ENCODE measurements around the gene AGPAT3.

DNA sequence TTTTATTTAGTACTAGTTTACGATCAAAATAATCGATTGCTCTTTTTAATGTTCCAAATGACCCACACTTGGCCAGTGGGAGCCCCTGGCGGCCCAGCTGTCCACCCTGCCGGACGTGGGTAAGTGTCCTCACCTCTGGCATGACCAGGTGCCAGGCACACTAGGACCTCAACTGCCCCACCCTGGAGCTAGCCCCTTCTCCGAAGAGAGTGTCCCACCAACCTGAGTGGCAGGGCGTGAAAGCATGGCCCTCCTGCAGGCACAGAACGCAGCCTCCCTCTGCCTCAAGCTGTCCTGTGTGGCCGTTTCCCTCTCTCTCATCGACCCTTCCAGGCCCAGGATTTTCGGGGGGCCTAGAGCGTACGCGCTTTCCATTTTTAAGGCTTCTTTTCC, 32.9 kb upstream of the AGPAT3 start:
- TF ChIP-seq, protein P1, sequence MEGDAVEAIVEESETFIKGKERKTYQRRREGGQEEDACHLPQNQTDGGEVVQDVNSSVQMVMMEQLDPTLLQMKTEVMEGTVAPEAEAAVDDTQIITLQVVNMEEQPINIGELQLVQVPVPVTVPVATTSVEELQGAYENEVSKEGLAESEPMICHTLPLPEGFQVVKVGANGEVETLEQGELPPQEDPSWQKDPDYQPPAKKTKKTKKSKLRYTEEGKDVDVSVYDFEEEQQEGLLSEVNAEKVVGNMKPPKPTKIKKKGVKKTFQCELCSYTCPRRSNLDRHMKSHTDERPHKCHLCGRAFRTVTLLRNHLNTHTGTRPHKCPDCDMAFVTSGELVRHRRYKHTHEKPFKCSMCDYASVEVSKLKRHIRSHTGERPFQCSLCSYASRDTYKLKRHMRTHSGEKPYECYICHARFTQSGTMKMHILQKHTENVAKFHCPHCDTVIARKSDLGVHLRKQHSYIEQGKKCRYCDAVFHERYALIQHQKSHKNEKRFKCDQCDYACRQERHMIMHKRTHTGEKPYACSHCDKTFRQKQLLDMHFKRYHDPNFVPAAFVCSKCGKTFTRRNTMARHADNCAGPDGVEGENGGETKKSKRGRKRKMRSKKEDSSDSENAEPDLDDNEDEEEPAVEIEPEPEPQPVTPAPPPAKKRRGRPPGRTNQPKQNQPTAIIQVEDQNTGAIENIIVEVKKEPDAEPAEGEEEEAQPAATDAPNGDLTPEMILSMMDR (IDR thresholded peaks at IDR 0.05): no peak
- TF ChIP-seq POLR2AphosphoS5 (IDR thresholded peaks at IDR 0.05): no peak

Measured in suprapubic skin (tissue), 3 donors.